H7 (cell line): Measurements from ENCODE around the gene POU3F2. TPM values are rescaled to one million over a fixed set of nuclear protein-coding genes. Genes with fewer than 3 reads are reported as not detected.

Experiments
- DNase-seq: peaks from one replicate; pipeline ENCODE4 v3.0.0; 2012
- H3K27me3 ChIP-seq: 2 replicates; pipeline ENCODE4 v1.6.0; 2011; ENCODE audit warnings: mild to moderate bottlenecking, low read length; ENCODE audit not compliant: control insufficient read depth, insufficient read depth
- H3K36me3 ChIP-seq: replicated peaks from 2 replicates; pipeline ENCODE4 v1.5.1; 2011; ENCODE audit warnings: low read length; ENCODE audit not compliant: control insufficient read depth, insufficient read depth
- H3K4me3 ChIP-seq: 2 replicates; pipeline ENCODE4 v1.5.1; 2011; ENCODE audit warnings: low read depth, mild to moderate bottlenecking, control low read depth, low read length, moderate library complexity; ENCODE audit not compliant: insufficient read depth
- total RNA-seq: library from RNA; depleted of rRNA; stranded (reverse); fragments of >200 nt; shearing (Covaris generic); gene quantifications from 2 replicates; pipeline ENCODE4 v1.2.3, GENCODE V29; 2014

The POU3F2 gene
- total RNA-seq, 1 experiment from 2014 or later = 0.03 TPM

DNA sequence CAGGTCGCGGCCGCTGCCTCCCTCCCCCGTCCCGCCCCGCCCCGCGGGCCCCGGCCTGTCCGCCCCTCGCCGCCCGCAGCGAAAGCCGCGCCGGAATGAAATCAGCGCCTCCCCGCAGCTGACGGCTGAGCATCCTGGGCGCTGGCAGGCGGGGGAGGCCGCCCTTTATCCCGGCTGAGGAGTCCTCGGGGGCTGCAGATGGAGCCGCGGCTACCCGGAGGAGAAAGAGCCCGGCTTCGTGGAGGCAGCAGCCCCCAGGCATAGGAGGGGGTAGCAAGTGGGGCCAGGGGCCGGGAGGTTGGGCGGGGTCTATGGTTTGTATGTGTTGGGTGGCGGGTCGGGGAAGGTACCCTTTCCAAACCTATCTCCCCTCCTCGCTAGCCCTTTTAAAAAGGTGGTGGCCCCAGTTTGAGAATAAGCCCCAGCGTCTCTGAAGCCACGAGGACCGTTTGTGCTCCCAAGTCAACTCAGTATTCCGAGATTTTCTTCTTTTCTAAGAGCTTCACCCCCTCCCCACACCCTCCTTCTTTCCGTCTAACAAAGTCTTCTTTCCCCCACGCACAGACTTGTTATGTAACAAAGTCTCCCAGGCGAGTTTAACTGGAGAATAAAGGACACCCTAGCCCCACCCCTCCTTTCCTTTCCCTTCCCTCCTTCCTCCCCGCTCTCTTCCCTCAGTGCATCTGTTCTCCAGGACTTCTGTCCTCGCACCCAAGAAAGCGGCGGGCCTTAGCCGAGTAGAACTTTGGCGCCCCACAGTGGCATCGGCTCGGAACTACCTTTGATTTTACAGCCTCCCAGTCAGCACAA, 11.0 kb downstream of the POU3F2 start:
- Histone ChIP-seq H3K4me3 (peak overlapping the region; percentile 36), H3K27me3 (peaks cover 91% of the 10 kb centered on the region), H3K36me3 (no peaks in the 10 kb centered on the region)
- peak; percentile 87 for DNase-seq

GRCh38 chr6:98846021-98846380, 11.6 kb downstream of the POU3F2 start:
- Histone ChIP-seq H3K4me3 (no peak overlapping the region), H3K27me3 (peaks cover 85% of the 10 kb centered on the region), H3K36me3 (no peaks in the 10 kb centered on the region)
- no peak for DNase-seq

DNA sequence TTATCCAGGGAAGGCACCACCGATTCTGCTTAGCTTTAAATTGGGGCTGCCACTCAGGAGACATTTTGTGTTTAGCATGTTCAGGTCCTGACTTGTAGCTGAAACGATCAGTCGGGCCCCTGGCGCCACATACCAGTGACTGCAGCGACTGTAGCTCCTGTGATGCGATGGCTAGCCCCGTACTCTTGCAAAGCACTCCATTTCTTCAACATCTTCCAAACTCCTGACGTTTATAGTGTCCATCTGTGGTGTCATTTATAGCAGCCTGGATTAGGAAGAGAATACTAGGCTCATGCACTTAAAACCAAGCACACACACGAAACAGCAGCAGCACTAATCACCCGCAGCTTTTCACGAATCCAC, 13.0 kb downstream of the POU3F2 start:
- no peak for DNase-seq
- no peaks in the 10 kb centered on the region for H3K36me3 ChIP-seq
- peaks cover 71% of the 10 kb centered on the region for H3K27me3 ChIP-seq
- H3K4me3 ChIP-seq = peak overlapping the region; percentile 48

- DNase-seq = no peak
- Histone ChIP-seq H3K36me3 (no peaks in the 10 kb centered on the region), H3K27me3 (peaks cover 66% of the 10 kb centered on the region), H3K4me3 (peak overlapping the region; percentile 48)
Observed at GRCh38 chr6:98847779-98848538, 13.6 kb downstream of the POU3F2 start.

DNA sequence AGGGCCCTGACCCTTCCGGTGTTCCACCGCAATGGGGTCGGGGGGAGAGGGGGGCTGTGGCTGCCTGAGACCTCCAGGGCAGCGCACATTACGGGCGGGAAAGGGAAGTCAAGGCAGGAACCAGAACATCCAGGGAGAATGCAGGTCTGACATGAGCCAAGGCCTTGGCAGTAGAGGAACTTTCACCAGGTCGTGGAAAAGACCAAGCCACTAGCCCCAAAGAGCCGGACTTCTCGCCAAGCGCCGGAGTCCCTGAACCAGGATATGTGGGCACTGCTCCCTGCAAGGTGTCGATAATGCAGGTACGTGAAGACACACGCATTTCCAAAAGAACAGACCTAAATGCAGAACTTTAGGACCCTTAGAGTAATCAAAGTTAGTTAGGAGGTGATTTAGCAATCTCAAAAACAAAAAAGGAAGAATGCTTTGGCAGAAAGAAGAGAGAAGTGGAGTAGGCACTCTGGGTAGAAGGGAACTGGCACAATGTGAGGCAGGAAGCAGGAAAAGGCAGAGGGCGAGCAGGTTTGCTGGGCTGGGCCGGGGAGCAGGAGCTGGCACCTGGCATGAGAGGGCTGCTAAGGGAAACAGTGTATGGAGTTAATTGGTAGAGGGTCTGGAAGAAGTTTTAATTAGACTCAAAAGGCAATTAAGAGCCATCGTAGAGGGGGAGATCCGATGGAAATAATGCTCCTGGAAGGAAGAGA, 14.3 kb downstream of the POU3F2 start:
- DNase-seq = no peak
- no peaks in the 10 kb centered on the region for H3K36me3 ChIP-seq
- H3K4me3 ChIP-seq = peak overlapping the region; percentile 48
- H3K27me3 ChIP-seq = peaks cover 58% of the 10 kb centered on the region

DNA sequence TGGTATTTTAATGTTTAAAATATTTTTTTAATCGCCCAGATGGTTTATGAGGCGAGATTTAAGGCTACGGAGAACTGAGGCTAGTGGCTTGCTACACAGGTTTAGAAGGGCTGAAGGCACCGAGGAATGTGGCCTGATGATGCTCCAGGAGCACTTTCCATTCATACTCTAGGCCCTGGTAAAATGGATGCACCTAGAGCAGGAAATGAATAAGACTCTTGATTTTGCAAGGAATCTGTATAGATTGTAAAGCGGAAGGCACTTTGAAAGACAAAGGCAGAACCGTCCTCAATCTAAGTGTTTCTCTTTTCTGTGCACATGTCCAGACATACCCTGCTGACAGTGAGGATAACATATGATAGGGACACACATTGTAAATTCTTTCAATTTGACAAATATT, 30.1 kb downstream of the POU3F2 start:
- H3K36me3 ChIP-seq = no peaks in the 10 kb centered on the region
- no peaks in the 10 kb centered on the region for H3K27me3 ChIP-seq
- no peak overlapping the region for H3K4me3 ChIP-seq
- DNase-seq = no peak

DNA sequence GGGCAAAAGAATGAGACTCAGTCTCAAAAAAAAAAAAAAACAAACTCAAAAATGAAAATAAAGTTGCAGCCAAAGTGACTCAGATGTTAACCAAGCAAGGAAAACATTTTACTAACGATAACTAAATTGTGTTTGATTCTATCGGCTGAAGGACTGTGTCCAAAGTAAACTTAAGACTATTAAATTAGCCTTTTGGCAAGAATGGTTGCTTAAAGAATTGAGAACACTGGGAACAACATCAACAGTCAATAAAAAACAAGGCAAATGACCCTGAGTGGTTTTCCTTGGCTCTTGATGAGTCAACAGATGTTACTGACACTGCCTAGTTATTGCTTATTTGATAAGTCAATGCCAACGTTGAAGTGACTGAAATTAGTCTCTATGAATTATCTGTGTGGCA, 36.7 kb downstream of the POU3F2 start:
- no peaks in the 10 kb centered on the region for H3K36me3 ChIP-seq
- no peak overlapping the region for H3K4me3 ChIP-seq
- no peak for DNase-seq
- no peaks in the 10 kb centered on the region for H3K27me3 ChIP-seq

GRCh38 chr6:98871821-98872220, 37.4 kb downstream of the POU3F2 start:
- Histone ChIP-seq H3K4me3 (no peak overlapping the region), H3K36me3 (no peaks in the 10 kb centered on the region), H3K27me3 (no peaks in the 10 kb centered on the region)
- no peak for DNase-seq

- Histone ChIP-seq H3K4me3 (no peak overlapping the region), H3K27me3 (no peaks in the 10 kb centered on the region), H3K36me3 (no peaks in the 10 kb centered on the region)
- DNase-seq = no peak
Observed at GRCh38 chr6:98875375-98875774, 41.0 kb downstream of the POU3F2 start.

DNA sequence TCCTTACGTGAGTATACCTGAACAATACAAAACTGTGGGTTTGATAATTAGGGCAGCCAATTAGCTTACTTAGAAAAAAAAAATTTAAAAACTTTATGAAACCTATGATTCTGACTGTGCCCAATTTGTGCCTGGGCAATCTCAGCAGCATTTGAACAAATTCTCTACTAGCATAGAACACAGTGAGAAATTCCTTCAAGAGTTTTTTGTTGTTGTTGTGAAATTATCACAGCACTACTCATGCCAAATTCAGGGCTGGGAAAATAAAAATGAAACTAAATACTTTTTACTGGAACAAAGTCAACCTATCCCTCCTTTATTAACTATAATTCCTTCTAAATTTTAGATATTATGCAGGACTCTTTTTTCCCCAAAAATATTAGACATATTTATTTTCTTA, 42.9 kb downstream of the POU3F2 start:
- H3K36me3 ChIP-seq = no peaks in the 10 kb centered on the region
- DNase-seq = no peak
- no peaks in the 10 kb centered on the region for H3K27me3 ChIP-seq
- no peak overlapping the region for H3K4me3 ChIP-seq

GRCh38 chr6:98880486-98880885, 46.1 kb downstream of the POU3F2 start:
- DNase-seq = no peak
- Histone ChIP-seq H3K4me3 (no peak overlapping the region), H3K27me3 (no peaks in the 10 kb centered on the region), H3K36me3 (no peaks in the 10 kb centered on the region)

DNA sequence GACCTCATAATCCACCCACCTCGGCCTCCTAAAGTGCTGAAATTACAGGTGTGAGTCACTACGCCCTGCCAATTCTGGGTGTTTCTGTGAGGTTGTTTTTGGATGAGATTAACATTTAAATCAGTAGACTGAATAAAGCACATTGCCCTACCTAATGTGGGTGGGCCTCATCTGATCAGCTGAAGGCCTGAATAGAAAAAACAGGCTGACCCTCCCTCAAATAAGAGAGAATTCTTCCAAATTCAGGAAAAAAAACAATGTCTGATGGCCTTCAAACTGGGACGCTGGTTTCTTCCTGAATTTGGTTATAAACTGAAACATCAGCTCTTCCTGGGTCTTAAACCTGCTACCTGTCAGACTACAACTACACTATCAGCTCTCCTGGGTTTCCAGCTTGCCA, 51.0 kb downstream of the POU3F2 start:
- no peak for DNase-seq
- Histone ChIP-seq H3K27me3 (no peaks in the 10 kb centered on the region), H3K4me3 (no peak overlapping the region), H3K36me3 (no peaks in the 10 kb centered on the region)

GRCh38 chr6:98887650-98888049, 53.3 kb downstream of the POU3F2 start:
- Histone ChIP-seq H3K4me3 (no peak overlapping the region), H3K36me3 (no peaks in the 10 kb centered on the region), H3K27me3 (no peaks in the 10 kb centered on the region)
- DNase-seq = no peak
